HG02970 (cell line): Measurements from ENCODE around the gene ADRA1B.
"Not testable (repeated sequence)": the region's sequence is repeated elsewhere in the genome, so short reads cannot be mapped to it uniquely, and the experiment has no call there.

Experiments
- ATAC-seq: cut with Tn5 transposase; IDR thresholded peaks from one replicate; pipeline ENCODE4 v1.9.1; 2021; ENCODE audit warnings: mild to moderate bottlenecking, moderate library complexity, moderate number of reproducible peaks; ENCODE audit not compliant: unreplicated experiment, low FRiP score

Gene ADRA1B

GRCh38 chr5:160009591-160009989 is 93.3 kb downstream of the ADRA1B start:
- no peak for ATAC-seq

- ATAC-seq: no peak
Measured at GRCh38 chr5:160011471-160011870, 95.2 kb downstream of the ADRA1B start.

DNA sequence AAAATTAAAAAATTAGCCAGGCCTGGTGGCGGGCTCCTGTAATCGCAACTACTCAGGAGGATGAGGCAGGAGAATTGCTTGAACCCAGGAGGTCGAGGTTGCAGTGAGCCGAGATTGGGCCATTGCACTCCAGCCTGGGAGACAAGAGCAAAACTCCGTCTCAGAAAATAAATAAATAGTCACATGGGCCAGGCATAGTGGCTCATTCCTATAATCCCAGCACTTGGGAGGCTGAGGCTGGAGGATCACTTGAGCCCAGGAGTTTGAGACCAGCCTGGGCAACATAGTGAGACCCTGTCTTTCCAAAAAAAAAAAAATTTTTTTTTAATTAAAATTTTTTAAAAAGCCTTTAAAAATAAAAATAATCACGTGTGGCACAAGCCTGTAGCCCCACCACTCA is 97.9 kb downstream of the ADRA1B start:
- not testable (repeated sequence) for ATAC-seq

DNA sequence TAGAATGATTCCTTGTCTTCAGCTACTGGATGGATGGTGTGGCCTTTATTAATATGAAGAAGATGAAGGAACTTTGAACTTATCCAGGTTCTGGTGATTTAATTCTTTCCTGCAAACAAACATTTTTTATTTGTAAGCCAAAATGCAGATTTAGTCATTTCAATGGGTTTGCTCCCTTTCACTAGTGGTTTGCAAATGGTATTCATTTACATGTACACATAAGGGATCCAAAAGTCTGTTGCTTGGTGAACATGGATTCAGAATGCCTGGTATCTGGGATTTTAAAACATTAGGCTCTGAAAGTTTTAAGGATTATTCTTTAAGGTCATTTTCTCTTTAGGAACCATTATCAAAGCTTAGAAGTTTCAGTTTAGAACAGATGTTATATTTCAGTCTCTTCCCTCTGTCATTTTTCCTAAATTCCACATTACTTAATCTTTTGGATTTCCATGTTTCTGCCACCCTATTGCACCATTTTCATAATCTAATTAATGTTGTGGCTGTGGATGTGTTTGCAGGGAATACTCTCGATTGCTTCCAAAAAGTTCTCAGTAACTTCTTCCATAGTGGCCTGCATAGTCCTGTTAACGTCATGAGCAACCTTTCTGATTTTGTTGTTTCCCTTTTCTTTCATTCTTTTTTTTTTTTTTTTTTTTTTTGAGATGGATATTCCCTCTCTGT is 102.8 kb downstream of the ADRA1B start:
- no peak for ATAC-seq

DNA sequence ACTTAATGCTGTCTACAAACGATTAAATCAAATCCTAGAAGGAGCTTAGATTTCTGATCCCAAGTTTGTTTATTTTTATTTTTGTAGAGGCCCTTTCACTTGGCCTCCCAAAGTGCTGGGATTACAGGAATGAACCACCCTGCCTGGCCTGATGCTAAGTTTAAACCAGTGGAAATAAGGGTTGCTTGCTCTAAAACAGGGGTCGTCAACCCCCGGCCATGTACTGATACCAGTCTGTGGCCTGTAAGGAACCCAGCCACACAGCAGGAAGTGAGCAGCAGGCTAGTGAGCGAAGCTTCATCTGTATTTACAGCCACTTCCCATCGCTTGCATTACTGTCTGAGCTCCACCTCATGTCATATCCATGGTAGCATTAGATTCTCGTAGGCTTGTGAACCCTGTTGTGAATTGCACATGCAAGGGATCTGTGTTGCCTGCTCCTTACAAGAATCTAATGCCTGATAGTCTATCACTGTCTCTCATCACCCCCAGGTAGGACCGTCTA is 104.0 kb downstream of the ADRA1B start:
- ATAC-seq: no peak

- no peak for ATAC-seq
Measured at GRCh38 chr5:160020964-160021363, 104.7 kb downstream of the ADRA1B start.

GRCh38 chr5:160021831-160022446 is 105.7 kb downstream of the ADRA1B start:
- ATAC-seq: peak; percentile 68
